BJ (cell line): ENCODE data around the gene TRPM3. TPM values are rescaled to one million over a fixed set of nuclear protein-coding genes. Genes with fewer than 3 reads are reported as not detected.

ENCODE experiments used
- CTCF ChIA-PET: fragments of 350-600 bp; formaldehyde crosslinking; extraction: SDS; loops from one replicate; lab custom pipeline; 2021; ENCODE audit warnings: antibody characterized with exemption, inconsistent platforms; lab: Yijun Ruan, JAX
- POLR2A ChIA-PET: fragments of 300-600 bp; sonication (Branson Sonifier 250); formaldehyde crosslinking; extraction: SDS; loops from one replicate; lab custom pipeline; 2021; ENCODE audit warnings: antibody characterized with exemption; lab: Charles Lee
- DNase-seq: peaks from one replicate; pipeline ENCODE4 v3.0.0-alpha.2; 2011; ENCODE audit warnings: low read depth
- H3K27me3 ChIP-seq: 2 replicates; pipeline ENCODE4 v1.6.0; 2011; ENCODE audit warnings: low read length; ENCODE audit not compliant: control insufficient read depth, insufficient read depth
- H3K36me3 ChIP-seq: 2 replicates; pipeline ENCODE4 v1.5.1; 2011; ENCODE audit warnings: low read length; ENCODE audit not compliant: control insufficient read depth, insufficient read depth
- H3K4me3 ChIP-seq: 2 replicates; pipeline ENCODE4 v1.5.1; 2011; ENCODE audit warnings: low read depth, mild to moderate bottlenecking, control low read depth, low read length
- CTCF ChIP-seq: IDR thresholded peaks from 2 replicates; pipeline ENCODE4 v1.5.1; 2011; ENCODE audit warnings: low read depth, mild to moderate bottlenecking, control low read depth, inconsistent platforms, low read length, moderate library complexity; ENCODE audit not compliant: insufficient read depth
- polyA plus RNA-seq: library from polyadenylated mRNA; depleted of rRNA; stranded (reverse); fragments of >200 nt; gene quantifications from 2 replicates; pipeline ENCODE4 v1.2.3, GENCODE V29; 2011

The TRPM3 gene
- polyA plus RNA-seq, 1 experiment, result 0.07 TPM

- Histone ChIP-seq H3K36me3 (no peaks in the 10 kb centered on the region), H3K27me3 (no peaks in the 10 kb centered on the region), H3K4me3 (no peak overlapping the region)
- CTCF ChIA-PET, result interaction anchor here (1.3 kb wide), 1 partner anchor 15 kb away, joined by 3 read pairs; no protein-coding TSS in a partner anchor
- TF ChIP-seq CTCF, result no peak
- POLR2A ChIA-PET, result no interaction called here
- no peak for DNase-seq
These were observed 553.9 kb downstream of the TRPM3 start for GRCh38 chr9:70567511-70567910.

GRCh38 chr9:70566751-70567150, 554.7 kb downstream of the TRPM3 start:
- POLR2A ChIA-PET, result no interaction called here
- no peaks in the 10 kb centered on the region for H3K27me3 ChIP-seq
- H3K36me3 ChIP-seq, result no peaks in the 10 kb centered on the region
- no peak for DNase-seq
- no peak for TF ChIP-seq CTCF
- no peak overlapping the region for H3K4me3 ChIP-seq
- CTCF ChIA-PET, result interaction anchor here (1.3 kb wide), 2 partner anchors 10 to 16 kb away, joined by 3 to 5 read pairs; no protein-coding TSS in a partner anchor

- Histone ChIP-seq H3K36me3 (no peaks in the 10 kb centered on the region), H3K4me3 (no peak overlapping the region), H3K27me3 (no peaks in the 10 kb centered on the region)
- DNase-seq, result no peak
- no peak for TF ChIP-seq CTCF
- ChIA-PET CTCF (interaction anchor here (0.6 to 1.3 kb wide), 2 partner anchors 11 to 81 kb away, joined by 3 to 5 read pairs; no protein-coding TSS in a partner anchor), POLR2A (interaction anchor here (0.6 kb wide), 1 partner anchor 219 kb away, joined by 4 read pairs; no protein-coding TSS in a partner anchor)
These were observed 555.4 kb downstream of the TRPM3 start for GRCh38 chr9:70566066-70566465.

GRCh38 chr9:70564468-70565335, 556.7 kb downstream of the TRPM3 start:
- ChIA-PET POLR2A (interaction anchor here (0.6 kb wide), 1 partner anchor 146 kb away, joined by 9 read pairs; no protein-coding TSS in a partner anchor), CTCF (interaction anchor here (0.8 to 1.6 kb wide), 5 partner anchors 10 to 79 kb away, joined by 3 to 5 read pairs (median 4); no protein-coding TSS in a partner anchor)
- no peaks in the 10 kb centered on the region for H3K27me3 ChIP-seq
- no peak overlapping the region for H3K4me3 ChIP-seq
- no peaks in the 10 kb centered on the region for H3K36me3 ChIP-seq
- no peak for TF ChIP-seq CTCF
- no peak for DNase-seq

GRCh38 chr9:70563431-70564204, 557.8 kb downstream of the TRPM3 start:
- POLR2A ChIA-PET, result interaction anchor here (0.6 kb wide), 2 partner anchors 23 to 145 kb away, joined by 4 to 9 read pairs; no protein-coding TSS in a partner anchor
- DNase-seq, result peak; percentile 97
- Histone ChIP-seq H3K36me3 (no peaks in the 10 kb centered on the region), H3K4me3 (no peak overlapping the region), H3K27me3 (no peaks in the 10 kb centered on the region)
- no peak for TF ChIP-seq CTCF
- CTCF ChIA-PET, result interaction anchor here (0.8 to 1.6 kb wide), 6 partner anchors 11 to 78 kb away, joined by 3 to 5 read pairs (median 4); no protein-coding TSS in a partner anchor
